SK-N-MC (cell line): ENCODE results near the gene PAOX.

Experiments used
- DNase-seq: peaks from one replicate; pipeline ENCODE4 v3.0.0-alpha.2; 2011; ENCODE audit warnings: low read depth, low spot score
- H3K27ac ChIP-seq: fragments of 200-600 bp; sonication (generic); 2 replicates; pipeline ENCODE4 v1.5.1; 2016; ENCODE audit warnings: mixed run types
- H3K36me3 ChIP-seq: fragments of 200-600 bp; sonication (generic); 2 replicates; pipeline ENCODE4 v1.6.1; 2017; ENCODE audit warnings: antibody characterized with exemption, low read length, mixed read lengths; ENCODE audit not compliant: insufficient read depth
- H3K4me3 ChIP-seq: fragments of 200-600 bp; sonication (generic); 2 replicates; pipeline ENCODE4 v1.5.1; 2016
- H3K9ac ChIP-seq: fragments of 200-600 bp; sonication (generic); 2 replicates; pipeline ENCODE4 v1.8.0; 2017; ENCODE audit warnings: mixed run types, mixed read lengths; ENCODE audit not compliant: insufficient read length
- H3K9me3 ChIP-seq: fragments of 200-600 bp; sonication (generic); 2 replicates; pipeline ENCODE4 v1.6.1; 2017; ENCODE audit warnings: low read depth, mild to moderate bottlenecking, antibody characterized with exemption, low read length, moderate library complexity, mixed read lengths
- EZH2 ChIP-seq: fragments of 200-600 bp; sonication (generic); IDR thresholded peaks from one replicate; pipeline ENCODE4 v1.6.1; 2017; ENCODE audit warnings: antibody characterized with exemption
- FOXP2 ChIP-seq: optimal IDR thresholded peaks from 2 replicates; pipeline ENCODE3; 2011; ENCODE audit warnings: mild to moderate bottlenecking, moderate library complexity; ENCODE audit not compliant: insufficient read depth; ENCODE audit errors: extremely low read length, control extremely low read depth
- POLR2AphosphoS5 ChIP-seq: IDR thresholded peaks from 2 replicates; pipeline ENCODE4 v1.6.1; 2012; ENCODE audit warnings: mild to moderate bottlenecking, low read depth, low read length, borderline replicate concordance

Gene PAOX

GRCh38 chr10:133394801-133395221 is 15.7 kb downstream of the PAOX start:
- H3K9me3 ChIP-seq: no peaks in the 10 kb centered on the region
- peak overlapping the region; percentile 84 for H3K4me3 ChIP-seq
- H3K9ac ChIP-seq: peak overlapping the region; percentile 90
- TF ChIP-seq FOXP2 (no peak), EZH2 (no peak), POLR2AphosphoS5 (no peak)
- H3K27ac ChIP-seq: no peak overlapping the region
- peaks cover 7% of the 10 kb centered on the region; the same call in 1 of the 2 replicates for H3K36me3 ChIP-seq
- no peak for DNase-seq

- no peak overlapping the region for H3K9ac ChIP-seq
Observed at GRCh38 chr10:133396035-133396624, 17.1 kb downstream of the PAOX start.

GRCh38 chr10:133397938-133398337 is 18.9 kb downstream of the PAOX start:
- H3K4me3 ChIP-seq: no peak overlapping the region
- H3K36me3 ChIP-seq: peaks cover 10% of the 10 kb centered on the region; the same call in 1 of the 2 replicates
- no peak for DNase-seq
- no peak overlapping the region for H3K27ac ChIP-seq
- no peak overlapping the region for H3K9ac ChIP-seq
- no peak for TF ChIP-seq POLR2AphosphoS5
- TF ChIP-seq EZH2: no peak
- no peak for TF ChIP-seq FOXP2
- H3K9me3 ChIP-seq: no peaks in the 10 kb centered on the region

More at GRCh38 chr10:133396035-133396624, 17.1 kb downstream of the PAOX start:
- Histone ChIP-seq H3K4me3 (no peak overlapping the region), H3K9me3 (no peaks in the 10 kb centered on the region), H3K27ac (no peak overlapping the region), H3K36me3 (peaks cover 7% of the 10 kb centered on the region; the same call in 1 of the 2 replicates)
- no peak for DNase-seq
- TF ChIP-seq FOXP2 (no peak), EZH2 (no peak), POLR2AphosphoS5 (no peak)

- Histone ChIP-seq H3K4me3 (no peak overlapping the region), H3K9me3 (no peaks in the 10 kb centered on the region), H3K36me3 (peaks cover 12% of the 10 kb centered on the region; the same call in 1 of the 2 replicates), H3K27ac (no peak overlapping the region), H3K9ac (no peak overlapping the region)
- TF ChIP-seq POLR2AphosphoS5 (no peak), FOXP2 (no peak), EZH2 (no peak)
- no peak for DNase-seq
Observed at GRCh38 chr10:133399123-133399601, 20.1 kb downstream of the PAOX start.

GRCh38 chr10:133400624-133401424 is 21.8 kb downstream of the PAOX start:
- H3K27ac ChIP-seq: no peak overlapping the region
- H3K9ac ChIP-seq: no peak overlapping the region
- peaks cover 21% of the 10 kb centered on the region; the same call in 1 of the 2 replicates for H3K36me3 ChIP-seq
- no peak overlapping the region for H3K4me3 ChIP-seq
- no peak for DNase-seq
- H3K9me3 ChIP-seq: no peaks in the 10 kb centered on the region
- TF ChIP-seq EZH2: no peak
- no peak for TF ChIP-seq FOXP2
- TF ChIP-seq POLR2AphosphoS5: no peak

- H3K27ac ChIP-seq: no peak overlapping the region
- no peak overlapping the region for H3K4me3 ChIP-seq
- no peak overlapping the region for H3K9ac ChIP-seq
- no peak for DNase-seq
- TF ChIP-seq FOXP2 (no peak), POLR2AphosphoS5 (no peak), EZH2 (no peak)
- H3K36me3 ChIP-seq: peaks cover 21% of the 10 kb centered on the region; the same call in 1 of the 2 replicates
- H3K9me3 ChIP-seq: no peaks in the 10 kb centered on the region
Observed at GRCh38 chr10:133401500-133401899, 22.4 kb downstream of the PAOX start.

GRCh38 chr10:133401981-133402725 is 23.1 kb downstream of the PAOX start:
- peaks cover 27% of the 10 kb centered on the region; the same call in 1 of the 2 replicates for H3K36me3 ChIP-seq
- no peak overlapping the region for H3K4me3 ChIP-seq
- TF ChIP-seq POLR2AphosphoS5: no peak

GRCh38 chr10:133403359-133403758 is 24.3 kb downstream of the PAOX start:
- Histone ChIP-seq H3K4me3 (no peak overlapping the region), H3K27ac (no peak overlapping the region), H3K9me3 (no peaks in the 10 kb centered on the region), H3K36me3 (peaks cover 34% of the 10 kb centered on the region), H3K9ac (no peak overlapping the region)
- TF ChIP-seq EZH2 (no peak), POLR2AphosphoS5 (no peak), FOXP2 (no peak)
- no peak for DNase-seq

More at GRCh38 chr10:133401981-133402725, 23.1 kb downstream of the PAOX start:
- H3K9ac ChIP-seq: no peak overlapping the region
- no peak overlapping the region for H3K27ac ChIP-seq
- H3K9me3 ChIP-seq: no peaks in the 10 kb centered on the region
- no peak for DNase-seq
